BLaER1 treated with 17β-estradiol and CSF1 and Interleukin-3, amounts not matched to agents 10 nM and 100 nM (cell line): Measurements from ENCODE around the gene CHRNA4.

Experiments used
- H3K27ac ChIP-seq, 11 experiments: shearing (Covaris generic); formaldehyde crosslinking; 2 replicates each; pipeline ENCODE4 v1.8.1; 2022
- H3K27me3 ChIP-seq, 11 experiments: shearing (Covaris generic); formaldehyde crosslinking; 2 replicates each; pipeline ENCODE4 v1.8.1; 2022
- H3K36me3 ChIP-seq, 11 experiments: shearing (Covaris generic); formaldehyde crosslinking; 2 replicates each; pipeline ENCODE4 v1.8.1; 2022
- H3K4me1 ChIP-seq, 10 experiments: shearing (Covaris generic); formaldehyde crosslinking; 2 replicates each; pipeline ENCODE4 v1.8.1; 2022
- H3K4me2 ChIP-seq, 11 experiments: shearing (Covaris generic); formaldehyde crosslinking; 2 replicates each; pipeline ENCODE4 v1.8.1; 2022
- H3K4me3 ChIP-seq, 10 experiments: shearing (Covaris generic); formaldehyde crosslinking; 2 replicates each; pipeline ENCODE4 v1.8.1; 2022
- H3K9ac ChIP-seq, 11 experiments: shearing (Covaris generic); formaldehyde crosslinking; 2 replicates each; pipeline ENCODE4 v1.8.1; 2022
- H3K9me3 ChIP-seq, 11 experiments: shearing (Covaris generic); formaldehyde crosslinking; replicated peaks in 1 of 11; 2 replicates each; pipeline ENCODE4 v1.8.1; 2022
- H4K20me1 ChIP-seq, 11 experiments: shearing (Covaris generic); formaldehyde crosslinking; 2 replicates each; pipeline ENCODE4 v1.8.1; 2022
- Cebpa-rat ChIP-seq, 11 experiments: shearing (Covaris generic); IDR thresholded peaks; 2 replicates each; pipeline ENCODE4 v1.8.1; 2022

CHRNA4 gene

DNA sequence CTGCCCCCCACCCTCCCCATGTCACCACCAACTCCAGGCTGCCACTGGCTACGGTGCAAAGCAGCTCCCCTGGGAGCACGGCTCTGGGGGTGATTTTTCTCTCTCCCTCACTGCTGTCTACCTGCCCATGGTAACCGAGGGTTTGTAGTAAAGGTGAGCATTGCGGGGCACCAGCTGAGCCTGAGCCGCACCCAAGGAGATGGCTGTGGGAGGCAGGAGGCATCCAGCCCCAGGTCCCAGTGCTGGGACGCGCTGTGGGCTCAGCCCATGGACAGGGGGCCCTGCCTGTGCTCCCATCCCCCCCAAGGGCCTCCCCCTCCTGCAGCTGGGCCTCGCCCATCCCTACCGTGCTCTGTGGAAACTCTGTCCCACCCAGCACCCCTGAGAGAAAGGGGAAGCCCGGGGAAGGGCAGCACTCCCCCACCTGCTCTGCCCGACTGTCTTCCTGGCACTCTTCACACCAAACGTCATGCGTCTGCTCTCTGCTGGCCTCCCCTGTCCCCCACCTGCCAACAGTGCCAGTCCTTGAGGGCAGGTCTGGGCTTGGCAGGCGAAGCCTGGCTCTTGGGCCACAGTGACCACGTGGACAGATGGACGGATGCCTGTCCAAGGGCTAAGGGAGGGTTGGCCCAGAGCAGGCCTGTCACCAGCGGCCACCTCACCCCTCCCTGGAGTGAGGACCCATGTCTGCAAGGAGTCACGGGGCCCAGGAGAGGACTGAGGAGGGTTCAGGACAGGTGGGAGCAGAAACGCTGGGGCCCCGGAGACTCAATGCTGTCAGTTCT, 3.8 kb upstream of the CHRNA4 start:
- no peak overlapping the region for H3K27ac ChIP-seq
- no peak overlapping the region for H3K9ac ChIP-seq
- peaks cover 29 to 44% (median 35%) of the 10 kb centered on the region in 11 experiments for H3K27me3 ChIP-seq
- TF ChIP-seq Cebpa-rat (IDR thresholded peaks at IDR 0.05), result no peak
- H3K9me3 ChIP-seq, result no peaks in the 10 kb centered on the region
- peak overlapping the region in 6 of 11 experiments; percentile 7 to 54 (median 42); a peak in 9 of 22 replicates for H3K4me2 ChIP-seq
- H3K4me1 ChIP-seq, result peaks cover 0 to 35% (median 26%) of the 10 kb centered on the region in 10 experiments; a peak in 14 of 20 replicates
- H3K36me3 ChIP-seq, result no peaks in the 10 kb centered on the region
- H3K4me3 ChIP-seq, result no peak overlapping the region
- peaks cover 0 to 87% (median 7%) of the 10 kb centered on the region in 11 experiments; a peak in 10 of 22 replicates for H4K20me1 ChIP-seq

DNA sequence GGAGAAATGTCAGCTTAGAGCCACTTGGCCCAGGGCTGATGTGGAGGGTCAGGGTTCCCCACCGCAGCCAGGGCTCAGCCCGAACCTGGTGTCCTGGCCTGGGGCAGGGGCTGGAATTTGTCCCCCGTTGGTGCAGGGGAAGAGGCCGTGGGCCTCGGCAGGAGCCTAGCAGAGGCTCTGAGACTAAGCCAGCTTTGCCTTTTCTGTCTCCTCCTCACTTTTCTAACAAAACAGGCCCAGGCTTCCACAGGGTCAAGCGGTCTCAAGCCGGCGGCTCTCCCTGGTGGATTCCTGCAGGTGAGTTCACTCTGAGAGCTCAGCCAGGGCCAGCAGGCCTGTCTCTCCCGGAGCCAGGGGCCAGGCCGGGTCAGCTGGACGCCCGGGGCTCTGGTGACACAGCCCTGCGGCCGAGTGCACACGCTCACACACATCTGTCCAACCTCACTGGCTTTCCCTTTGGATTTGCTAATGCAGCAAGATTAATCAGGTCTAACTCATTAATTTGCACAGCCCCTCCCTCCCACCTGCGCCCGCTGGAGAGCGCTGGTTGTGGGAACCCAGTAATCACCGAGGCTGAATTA, 2.9 kb upstream of the CHRNA4 start:
- H4K20me1 ChIP-seq, result peaks cover 0 to 85% (median 7%) of the 10 kb centered on the region in 11 experiments; a peak in 10 of 22 replicates
- no peak overlapping the region for H3K4me3 ChIP-seq
- no peaks in the 10 kb centered on the region for H3K9me3 ChIP-seq
- H3K4me1 ChIP-seq, result peaks cover 0 to 35% (median 26%) of the 10 kb centered on the region in 10 experiments; a peak in 14 of 20 replicates
- H3K9ac ChIP-seq, result no peak overlapping the region
- H3K4me2 ChIP-seq, result no peak overlapping the region
- H3K36me3 ChIP-seq, result no peaks in the 10 kb centered on the region
- no peak overlapping the region for H3K27ac ChIP-seq
- TF ChIP-seq Cebpa-rat (IDR thresholded peaks at IDR 0.05), result no peak
- peaks cover 38 to 53% (median 45%) of the 10 kb centered on the region in 11 experiments for H3K27me3 ChIP-seq

DNA sequence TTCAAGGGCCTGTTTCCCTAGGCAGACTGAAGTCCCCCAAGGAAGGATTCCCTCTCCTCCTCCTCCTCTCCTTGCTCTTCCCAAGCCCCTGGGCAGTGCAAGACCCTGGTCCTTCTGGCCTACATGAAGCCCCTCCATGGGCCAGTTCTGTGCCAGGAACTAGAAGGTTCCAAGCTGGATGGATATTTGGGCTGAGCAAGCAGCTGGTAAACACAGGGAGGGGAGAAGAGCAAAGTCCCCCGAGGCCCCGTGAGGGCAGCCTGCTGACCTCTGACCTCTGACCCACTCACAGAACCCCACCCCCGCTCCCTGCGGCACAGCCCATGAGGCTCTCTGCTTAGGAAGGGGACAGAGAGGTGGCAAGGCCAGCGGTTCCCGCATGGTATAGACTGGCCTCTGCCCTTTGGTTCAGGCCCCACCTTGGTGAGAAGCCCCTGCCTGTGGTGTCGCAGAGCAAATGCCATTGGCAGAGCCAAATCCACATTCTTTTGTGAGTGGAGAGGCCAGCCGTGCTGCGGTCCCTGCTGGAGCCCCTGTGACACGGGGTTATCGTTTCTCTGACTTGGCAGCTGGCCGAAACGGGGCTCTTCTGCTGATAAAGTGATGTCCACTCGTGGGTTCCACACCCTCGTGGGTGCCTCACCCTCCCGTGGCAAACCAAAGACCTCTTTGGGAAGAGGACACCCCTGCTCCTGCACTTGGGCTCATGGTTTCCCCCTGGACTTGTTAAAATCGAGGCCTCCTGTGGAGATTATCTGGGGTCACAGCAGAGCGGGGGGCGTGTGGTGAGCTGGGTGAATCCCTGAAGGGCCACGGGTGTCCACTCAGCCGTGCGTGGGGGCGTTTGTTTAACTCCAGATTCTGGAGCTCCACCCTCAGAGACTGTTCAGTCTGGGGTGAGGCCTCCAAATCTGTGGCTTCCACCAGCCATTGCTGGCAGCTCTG, 2.1 kb upstream of the CHRNA4 start:
- TF ChIP-seq Cebpa-rat (IDR thresholded peaks at IDR 0.05), result no peak
- Histone ChIP-seq H3K9me3 (no peaks in the 10 kb centered on the region), H3K4me1 (peaks cover 0 to 35% (median 26%) of the 10 kb centered on the region in 10 experiments; a peak in 14 of 20 replicates), H3K9ac (no peak overlapping the region), H3K27ac (no peak overlapping the region), H3K27me3 (peaks cover 45 to 61% (median 53%) of the 10 kb centered on the region in 11 experiments), H3K4me3 (no peak overlapping the region), H3K4me2 (no peak overlapping the region), H3K36me3 (no peaks in the 10 kb centered on the region), H4K20me1 (peaks cover 0 to 83% (median 7%) of the 10 kb centered on the region in 11 experiments; a peak in 10 of 22 replicates)

DNA sequence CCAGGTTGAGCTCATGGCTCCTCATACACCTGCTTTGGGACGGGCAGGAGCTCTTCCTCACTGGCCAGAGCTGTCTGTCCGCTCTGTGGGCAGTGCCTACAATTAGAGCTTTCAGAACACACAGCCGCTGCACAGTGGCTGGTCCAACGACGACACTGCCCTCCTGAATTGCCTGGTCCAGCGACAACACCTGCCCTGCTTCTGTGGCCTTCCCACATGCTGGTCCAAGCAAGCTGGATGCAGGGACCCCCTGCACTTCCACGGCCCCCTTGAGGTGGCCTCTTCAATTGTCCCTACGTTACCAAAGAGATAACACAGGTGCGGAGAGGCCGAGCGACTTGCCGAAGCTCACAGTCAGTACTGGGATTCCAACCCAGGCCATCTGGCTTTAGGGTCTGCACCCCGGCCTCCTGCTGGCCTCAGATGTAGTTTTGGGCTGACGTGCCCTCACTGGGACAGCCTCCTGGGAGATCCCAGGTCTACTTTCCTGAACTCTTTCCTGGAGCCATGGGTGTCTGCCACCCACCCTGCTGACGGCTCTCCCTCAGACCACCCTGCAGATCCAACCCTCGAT, 1.4 kb upstream of the CHRNA4 start:
- Histone ChIP-seq H3K27me3 (peaks cover 45 to 69% (median 57%) of the 10 kb centered on the region in 11 experiments), H3K36me3 (no peaks in the 10 kb centered on the region), H3K4me1 (peaks cover 0 to 33% (median 24%) of the 10 kb centered on the region in 10 experiments; a peak in 14 of 20 replicates), H3K9me3 (no peaks in the 10 kb centered on the region), H4K20me1 (peaks cover 0 to 87% (median 7%) of the 10 kb centered on the region in 11 experiments; a peak in 10 of 22 replicates), H3K4me2 (no peak overlapping the region), H3K9ac (no peak overlapping the region), H3K4me3 (no peak overlapping the region), H3K27ac (no peak overlapping the region)
- TF ChIP-seq Cebpa-rat (IDR thresholded peaks at IDR 0.05), result no peak

DNA sequence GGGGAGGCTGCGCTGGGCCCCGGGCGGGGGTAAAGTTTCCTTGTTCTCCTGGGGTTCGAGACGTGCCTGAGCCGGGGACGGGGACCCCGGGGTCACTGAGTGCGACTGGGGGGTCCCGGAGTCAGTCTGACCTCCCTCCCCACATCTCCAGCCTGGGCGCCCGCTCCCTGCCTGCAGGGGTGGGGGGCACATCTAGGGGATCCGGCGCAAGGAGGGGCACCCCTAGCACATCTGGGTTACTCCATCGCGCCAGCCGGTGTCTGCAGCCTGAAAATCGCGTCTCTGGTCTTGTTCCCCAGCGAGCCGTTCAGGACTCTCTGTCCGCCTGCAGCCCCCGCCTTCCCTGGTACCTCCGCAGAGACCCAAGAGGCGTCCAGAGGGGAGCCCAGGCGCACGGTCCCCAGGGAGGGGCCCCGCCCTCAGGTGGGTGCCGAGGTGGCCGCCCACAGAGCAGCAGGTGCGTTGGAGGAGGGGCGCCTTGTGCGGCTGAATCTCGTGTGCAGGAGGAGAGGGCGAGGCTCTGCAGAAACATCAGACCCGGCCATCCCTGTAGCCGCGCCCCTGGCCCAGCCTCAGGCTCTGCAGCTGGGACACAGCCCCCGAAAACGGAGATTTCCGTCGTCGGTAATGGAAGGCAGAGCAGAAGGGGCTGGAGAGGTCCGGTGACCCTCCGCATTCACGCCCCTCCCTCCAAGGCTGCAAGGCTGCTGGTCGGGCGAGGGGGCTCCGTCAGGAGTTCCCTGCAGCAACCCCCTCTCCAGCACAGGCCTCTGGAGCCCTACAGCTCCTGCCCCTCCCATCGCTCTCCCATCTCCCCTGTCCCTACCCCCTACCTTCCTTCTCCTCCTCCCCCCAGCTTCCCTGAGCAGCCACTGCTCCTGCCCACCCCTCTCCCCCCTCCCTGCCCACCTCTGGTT, 628 bp upstream of the CHRNA4 start:
- Histone ChIP-seq H4K20me1 (peaks cover 0 to 83% (median 7%) of the 10 kb centered on the region in 11 experiments; a peak in 10 of 22 replicates), H3K4me2 (peak overlapping the region in 7 of 11 experiments; percentile 16 to 53 (median 24); a peak in 8 of 22 replicates), H3K27me3 (peaks cover 45 to 74% (median 57%) of the 10 kb centered on the region in 11 experiments), H3K27ac (no peak overlapping the region), H3K9ac (no peak overlapping the region), H3K9me3 (no peaks in the 10 kb centered on the region), H3K4me3 (no peak overlapping the region), H3K4me1 (peaks cover 0 to 26% (median 17%) of the 10 kb centered on the region in 10 experiments; a peak in 12 of 20 replicates), H3K36me3 (no peaks in the 10 kb centered on the region)
- TF ChIP-seq Cebpa-rat (IDR thresholded peaks at IDR 0.05), result no peak

DNA sequence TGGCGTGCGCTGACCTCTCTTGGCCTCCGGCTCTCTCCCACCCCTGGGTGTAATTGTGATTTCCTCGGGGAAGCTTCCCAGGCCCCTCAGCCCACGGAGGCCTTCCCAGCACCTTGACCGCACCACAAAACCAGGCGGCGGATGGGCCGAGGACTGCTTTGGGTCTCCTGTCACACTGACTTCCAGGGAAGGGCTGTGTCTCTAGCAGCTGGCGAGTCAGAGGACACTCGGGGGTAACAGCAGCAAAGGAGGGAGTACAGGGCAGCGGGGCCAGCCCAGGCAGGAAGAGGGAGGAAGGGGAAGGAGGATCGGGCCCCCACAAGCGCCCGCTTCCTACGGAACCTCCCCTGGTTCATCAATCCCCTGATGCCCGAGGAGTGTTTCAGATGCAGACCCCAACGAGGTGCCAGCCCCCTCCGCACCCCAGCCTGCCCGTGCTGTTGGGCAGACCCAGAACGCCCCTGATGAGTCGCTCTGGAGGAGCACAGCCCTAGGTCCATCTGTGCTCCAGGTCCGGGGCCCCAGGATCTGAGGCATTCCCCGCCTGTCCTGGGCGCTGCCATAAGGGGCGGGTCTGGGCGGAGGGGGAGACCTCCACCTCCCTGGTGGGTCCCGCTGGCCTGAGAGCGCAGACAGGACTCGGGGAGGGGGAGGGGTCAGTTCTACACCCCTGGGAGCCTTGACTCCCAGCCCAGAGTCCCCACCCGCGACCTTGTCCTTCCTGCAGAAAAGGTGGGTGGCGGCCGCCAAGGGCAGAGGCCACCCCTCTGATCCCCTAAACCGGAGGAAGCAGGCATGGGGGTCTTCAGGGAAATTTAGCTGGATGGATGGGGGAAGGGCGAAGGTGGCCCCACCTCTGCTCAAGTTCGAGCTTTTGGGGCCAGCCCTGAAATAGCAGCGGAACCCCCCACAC, 956 bp downstream of the CHRNA4 start:
- H3K27ac ChIP-seq, result no peak overlapping the region
- no peaks in the 10 kb centered on the region for H3K9me3 ChIP-seq
- H3K4me2 ChIP-seq, result no peak overlapping the region
- no peak overlapping the region for H3K4me3 ChIP-seq
- peaks cover 0 to 12% (median 10%) of the 10 kb centered on the region in 10 experiments; a peak in 9 of 20 replicates for H3K4me1 ChIP-seq
- H3K36me3 ChIP-seq, result no peaks in the 10 kb centered on the region
- TF ChIP-seq Cebpa-rat (IDR thresholded peaks at IDR 0.05), result no peak
- peaks cover 0 to 70% (median 7%) of the 10 kb centered on the region in 11 experiments; a peak in 10 of 22 replicates for H4K20me1 ChIP-seq
- H3K27me3 ChIP-seq, result peaks cover 45 to 74% (median 57%) of the 10 kb centered on the region in 11 experiments
- H3K9ac ChIP-seq, result no peak overlapping the region
